GM12873 (cell line): Measurements from ENCODE around the gene BTK.

Experiments
- CTCF ChIP-seq: IDR thresholded peaks from 2 replicates; pipeline ENCODE4 v1.5.1; 2012; ENCODE audit warnings: low read depth, mild to moderate bottlenecking, moderate library complexity, low read length, control low read depth; ENCODE audit not compliant: insufficient read depth; ENCODE audit errors: missing control alignments

BTK gene

GRCh38 chrX:101391831-101392230 is 5.8 kb upstream of the BTK start:
- TF ChIP-seq CTCF = no peak

- TF ChIP-seq CTCF = peak; percentile 77
These were observed 4.9 kb upstream of the BTK start, which contains the start of gene RPL36A for GRCh38 chrX:101390664-101391525. Gene RPL36A, plus strand, starts transcription at chrX:101391011. Its CDS starts 33 bp downstream, at chrX:101391044.

GRCh38 chrX:101388604-101389003 is 2.6 kb upstream of the BTK start:
- no peak for TF ChIP-seq CTCF

GRCh38 chrX:101386542-101386885 is 523 bp upstream of the BTK start:
- TF ChIP-seq CTCF = no peak

GRCh38 chrX:101385026-101385684 is 836 bp downstream of the BTK start:
- no peak for TF ChIP-seq CTCF

GRCh38 chrX:101383679-101384205 is 2.2 kb downstream of the BTK start:
- no peak for TF ChIP-seq CTCF

- TF ChIP-seq CTCF = no peak
These were observed 8.4 kb downstream of the BTK start for GRCh38 chrX:101377547-101377946.
